ENCODE data around the gene SLX4IP.

Gene SLX4IP

GRCh38 chr20:10654630-10655029, 219.5 kb downstream of the SLX4IP start:
- DNase-seq: no peak

GRCh38 chr20:10655720-10656669, 220.9 kb downstream of the SLX4IP start:
- DNase-seq: no peak

GRCh38 chr20:10657453-10657852, 222.3 kb downstream of the SLX4IP start:
- no peak for DNase-seq

GRCh38 chr20:10658051-10658823, 223.1 kb downstream of the SLX4IP start:
- DNase-seq: no peak

GRCh38 chr20:10658876-10659632, 223.9 kb downstream of the SLX4IP start:
- DNase-seq: no peak

- no peak for DNase-seq
Measured at GRCh38 chr20:10659651-10660601, 224.8 kb downstream of the SLX4IP start.

GRCh38 chr20:10660661-10661060, 225.6 kb downstream of the SLX4IP start:
- no peak for DNase-seq

- no peak for DNase-seq
Measured at GRCh38 chr20:10661261-10661660, 226.2 kb downstream of the SLX4IP start.

GRCh38 chr20:10662151-10662550, 227.0 kb downstream of the SLX4IP start:
- no peak for DNase-seq

- DNase-seq: no peak
Measured at GRCh38 chr20:10662661-10663458, 227.8 kb downstream of the SLX4IP start.

GRCh38 chr20:10663756-10664155, 228.7 kb downstream of the SLX4IP start:
- no peak for DNase-seq

GRCh38 chr20:10665027-10665561, 230.0 kb downstream of the SLX4IP start:
- no peak for DNase-seq

- no peak for DNase-seq
Measured at GRCh38 chr20:10665791-10666190, 230.7 kb downstream of the SLX4IP start.

GRCh38 chr20:10666221-10667076, 231.3 kb downstream of the SLX4IP start:
- DNase-seq: no peak

- no peak for DNase-seq
Measured at GRCh38 chr20:10667077-10667401, 231.9 kb downstream of the SLX4IP start.

- no peak for DNase-seq
Measured at GRCh38 chr20:10667560-10668167, 232.6 kb downstream of the SLX4IP start.

GRCh38 chr20:10668677-10669368, 233.7 kb downstream of the SLX4IP start:
- no peak for DNase-seq

GRCh38 chr20:10669843-10670446, 234.8 kb downstream of the SLX4IP start:
- no peak for DNase-seq
